ENCODE data around the gene ATRNL1. TPM values are rescaled to one million over a fixed set of nuclear protein-coding genes. Genes with fewer than 3 reads are reported as not detected.

The ATRNL1 gene
- total RNA-seq, 2 experiments from 2014 or later, result not detected

GRCh38 chr10:115849197-115849596 is 756.0 kb downstream of the ATRNL1 start:
- H3K9me2 ChIP-seq (ENCODE audit: insufficient read depth, low read length), result no peaks in the 10 kb centered on the region
- no peaks in the 10 kb centered on the region for H3K9me3 ChIP-seq (ENCODE audit: low read length)

GRCh38 chr10:115850666-115851065 is 757.5 kb downstream of the ATRNL1 start:
- no peaks in the 10 kb centered on the region for H3K9me3 ChIP-seq (ENCODE audit: low read length)
- H2AFZ ChIP-seq (ENCODE audit: low read length), result no peak overlapping the region
- H3K36me3 ChIP-seq (ENCODE audit: insufficient read depth, low read length), result no peaks in the 10 kb centered on the region
- no TSS peak for BruUV-seq (replicated peaks)
- CTCF ChIA-PET (ENCODE audit: unreplicated experiment), result no interaction called here
- POLR2A ChIA-PET, result interaction anchor here (0.6 to 1.0 kb wide), 3 partner anchors 9 to 246 kb away, joined by 3 to 4 read pairs (median 3); no protein-coding TSS in a partner anchor
- no peaks in the 10 kb centered on the region for H3K4me1 ChIP-seq (ENCODE audit: insufficient read depth, low read length, poor library complexity, severe bottlenecking)
- no peak overlapping the region for H3K4me3 ChIP-seq (ENCODE audit: low read depth, low read length, poor library complexity, severe bottlenecking)
- no peaks in the 10 kb centered on the region for H4K20me1 ChIP-seq (ENCODE audit: insufficient read depth, low read length)
- intact Hi-C loops (cut with micrococcal nuclease; ENCODE audit: unreplicated experiment), result no loop called here
- DNase-seq (ENCODE audit: low spot score), result no peak
- no peaks in the 10 kb centered on the region for H3K9me2 ChIP-seq (ENCODE audit: insufficient read depth, low read length)
- TF ChIP-seq EZH2phosphoT487 (IDR thresholded peaks at IDR 0.05; ENCODE audit: borderline replicate concordance, low read depth, low read length), result no peak
- no peak for TF ChIP-seq CTCF (conservative IDR thresholded peaks at IDR 0.05; ENCODE audit: low read length)
- no peak overlapping the region for H3K4me2 ChIP-seq (ENCODE audit: low read length)
- no peak overlapping the region for H3K27ac ChIP-seq (ENCODE audit: low read depth, low read length, poor library complexity, severe bottlenecking)
- no peaks in the 10 kb centered on the region for H3K79me2 ChIP-seq (ENCODE audit: insufficient read depth, low read depth, low read length)

More at GRCh38 chr10:115849197-115849596, 756.0 kb downstream of the ATRNL1 start:
- Histone ChIP-seq H3K79me2 (ENCODE audit: insufficient read depth, low read depth, low read length) (no peaks in the 10 kb centered on the region), H3K4me3 (ENCODE audit: low read depth, low read length, poor library complexity, severe bottlenecking) (no peak overlapping the region), H3K36me3 (ENCODE audit: insufficient read depth, low read length) (no peaks in the 10 kb centered on the region), H4K20me1 (ENCODE audit: insufficient read depth, low read length) (no peaks in the 10 kb centered on the region), H2AFZ (ENCODE audit: low read length) (no peak overlapping the region), H3K4me1 (ENCODE audit: insufficient read depth, low read length, poor library complexity, severe bottlenecking) (no peaks in the 10 kb centered on the region), H3K27ac (ENCODE audit: low read depth, low read length, poor library complexity, severe bottlenecking) (no peak overlapping the region), H3K4me2 (ENCODE audit: low read length) (no peak overlapping the region)
- TF ChIP-seq EZH2phosphoT487 (IDR thresholded peaks at IDR 0.05; ENCODE audit: borderline replicate concordance, low read depth, low read length), result no peak
- intact Hi-C loops (cut with micrococcal nuclease; ENCODE audit: unreplicated experiment), result no loop called here
- BruUV-seq (replicated peaks), result no TSS peak
- ChIA-PET POLR2A (interaction anchor here (0.9 kb wide), 1 partner anchor 11 kb away, joined by 3 read pairs; no protein-coding TSS in a partner anchor), CTCF (ENCODE audit: unreplicated experiment) (no interaction called here)
- DNase-seq (ENCODE audit: low spot score), result no peak

- POLR2A ChIA-PET, result interaction anchor here (0.8 to 1.0 kb wide), 3 partner anchors 10 to 492 kb away, joined by 3 to 4 read pairs (median 4); no protein-coding TSS in a partner anchor
- no TSS peak for BruUV-seq (replicated peaks)
These were observed 758.5 kb downstream of the ATRNL1 start for GRCh38 chr10:115851695-115852094.

More at GRCh38 chr10:115851695-115852094, 758.5 kb downstream of the ATRNL1 start:
- no peaks in the 10 kb centered on the region for H3K9me3 ChIP-seq (ENCODE audit: low read length)
- H3K4me1 ChIP-seq (ENCODE audit: insufficient read depth, low read length, poor library complexity, severe bottlenecking), result no peaks in the 10 kb centered on the region
- intact Hi-C loops (cut with micrococcal nuclease; ENCODE audit: unreplicated experiment), result no loop called here
- CTCF ChIA-PET (ENCODE audit: unreplicated experiment), result no interaction called here
- H3K36me3 ChIP-seq (ENCODE audit: insufficient read depth, low read length), result no peaks in the 10 kb centered on the region
- no peaks in the 10 kb centered on the region for H3K9me2 ChIP-seq (ENCODE audit: insufficient read depth, low read length)
- no peak for DNase-seq (ENCODE audit: low spot score)
- H3K4me2 ChIP-seq (ENCODE audit: low read length), result no peak overlapping the region
- TF ChIP-seq EZH2phosphoT487 (IDR thresholded peaks at IDR 0.05; ENCODE audit: borderline replicate concordance, low read depth, low read length), result no peak
- no peak for TF ChIP-seq CTCF (conservative IDR thresholded peaks at IDR 0.05; ENCODE audit: low read length)
- no peaks in the 10 kb centered on the region for H4K20me1 ChIP-seq (ENCODE audit: insufficient read depth, low read length)
- no peak overlapping the region for H3K27ac ChIP-seq (ENCODE audit: low read depth, low read length, poor library complexity, severe bottlenecking)
- no peak overlapping the region for H3K4me3 ChIP-seq (ENCODE audit: low read depth, low read length, poor library complexity, severe bottlenecking)
- no peak overlapping the region for H2AFZ ChIP-seq (ENCODE audit: low read length)
- no peaks in the 10 kb centered on the region for H3K79me2 ChIP-seq (ENCODE audit: insufficient read depth, low read depth, low read length)
